A549 treated with RU486 at 1 μM for 4 hours (cell line): ENCODE results near the gene OR7G1. TPM values are rescaled to one million over a fixed set of nuclear protein-coding genes. Genes with fewer than 3 reads are reported as not detected.

Source experiments
- total RNA-seq: library from RNA; stranded (reverse); fragments of 200-300 nt; extraction: Qiagen RNA extraction; gene quantifications from 5 replicates; pipeline ENCODE4 v1.2.3, GENCODE V29; 2022; ENCODE audit warnings: low read depth

Gene OR7G1
- not detected in 5 replicates for total RNA-seq

GRCh38 chr19:9115307-9115813 is at the start of gene OR7G1:
OR7G1 (minus strand) TSS chr19:9115763; CDS start chr19:9115763, 0 bp downstream.

GRCh38 chr19:9140159-9140874 is 24.8 kb upstream of the OR7G1 start, which contains the start of gene ZNF317:
ZNF317 (plus strand) TSS chr19:9140397; CDS start chr19:9156017, 15,620 bp downstream.

GRCh38 chr19:9126900-9127405 is 11.4 kb upstream of the OR7G1 start, which contains the start of gene OR7G3:
OR7G3 (minus strand) TSS chr19:9126950; CDS start chr19:9126950, 0 bp downstream.

DNA sequence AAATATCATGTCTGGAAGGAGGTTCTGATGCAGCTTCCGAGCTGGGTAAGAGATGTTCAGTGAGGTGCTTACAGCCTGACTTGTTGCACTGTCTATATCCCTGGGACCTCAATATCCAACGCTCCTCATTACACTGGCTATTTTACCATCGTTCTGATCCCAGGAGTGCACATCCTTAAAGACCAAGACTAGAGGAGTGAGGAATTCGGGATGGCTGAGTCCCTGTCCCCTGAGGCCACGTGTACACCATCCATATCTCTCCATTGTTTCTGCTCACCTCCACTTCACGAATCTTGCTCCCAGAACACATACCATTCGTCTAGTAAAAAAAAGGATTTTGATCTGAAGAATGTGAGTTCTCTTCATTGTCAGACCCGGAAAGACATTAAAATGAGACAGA is 8.2 kb downstream of the OR7G1 start, which contains the start of gene OR7G2:
OR7G2 (minus strand) TSS at position 101 of the 400 bp plus-strand sequence. CDS start 4,232 bp downstream, outside the sequence.

GRCh38 chr19:9086761-9087160 is 28.8 kb downstream of the OR7G1 start, which contains the start of gene OR1M1:
OR1M1 (plus strand) TSS chr19:9087061; CDS start chr19:9093245, 6,184 bp downstream.

Other genes with a start within 250 kb of the OR7G1 start
- 0.02 to 0.06 TPM (median 0.03 TPM) in 4 of 5 replicates, not detected in the other for gene MUC16, start 105.4 kb downstream of the OR7G1 start, total RNA-seq
- gene OR1M1, start 28.7 kb downstream of the OR7G1 start, total RNA-seq, result not detected in 5 replicates
- gene OR7G2, start 8.3 kb downstream of the OR7G1 start, total RNA-seq, result not detected in 5 replicates
- not detected in 5 replicates for gene OR7G3, start 11.2 kb upstream of the OR7G1 start, total RNA-seq
- gene ZNF317, start 24.6 kb upstream of the OR7G1 start, total RNA-seq, result 17.9 to 20.8 TPM (median 18.8 TPM) in 5 replicates
- not detected in 5 replicates for gene OR7D2, start 63.2 kb upstream of the OR7G1 start, total RNA-seq
- not detected in 5 replicates for gene OR7D4, start 103.8 kb upstream of the OR7G1 start, total RNA-seq
- gene OR7E24, start 135.2 kb upstream of the OR7G1 start, total RNA-seq, result not detected in 5 replicates
- 0.63 to 1.7 TPM (median 0.87 TPM) in 5 replicates for gene ZNF699, start 194.1 kb upstream of the OR7G1 start, total RNA-seq
- 3.5 to 6.0 TPM (median 4.9 TPM) in 5 replicates for gene ZNF559, start 208.4 kb upstream of the OR7G1 start, total RNA-seq
- 0.38 to 0.66 TPM (median 0.54 TPM) in 5 replicates for gene ZNF177, start 247.2 kb upstream of the OR7G1 start, total RNA-seq